Bladder microvascular endothelial cell (primary cell): ENCODE measurements around the gene TBRG1. TPM values are rescaled to one million over a fixed set of nuclear protein-coding genes. Genes with fewer than 3 reads are reported as not detected.

Source experiments
- total RNA-seq: library from RNA; depleted of rRNA; stranded (reverse); fragments of >200 nt; gene quantifications from 2 replicates; pipeline ENCODE4 v1.2.3, GENCODE V29; 2014

Gene TBRG1, protein sequence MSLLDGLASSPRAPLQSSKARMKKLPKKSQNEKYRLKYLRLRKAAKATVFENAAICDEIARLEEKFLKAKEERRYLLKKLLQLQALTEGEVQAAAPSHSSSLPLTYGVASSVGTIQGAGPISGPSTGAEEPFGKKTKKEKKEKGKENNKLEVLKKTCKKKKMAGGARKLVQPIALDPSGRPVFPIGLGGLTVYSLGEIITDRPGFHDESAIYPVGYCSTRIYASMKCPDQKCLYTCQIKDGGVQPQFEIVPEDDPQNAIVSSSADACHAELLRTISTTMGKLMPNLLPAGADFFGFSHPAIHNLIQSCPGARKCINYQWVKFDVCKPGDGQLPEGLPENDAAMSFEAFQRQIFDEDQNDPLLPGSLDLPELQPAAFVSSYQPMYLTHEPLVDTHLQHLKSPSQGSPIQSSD
- 9.7 and 17.3 TPM in 2 replicates for total RNA-seq

DNA sequence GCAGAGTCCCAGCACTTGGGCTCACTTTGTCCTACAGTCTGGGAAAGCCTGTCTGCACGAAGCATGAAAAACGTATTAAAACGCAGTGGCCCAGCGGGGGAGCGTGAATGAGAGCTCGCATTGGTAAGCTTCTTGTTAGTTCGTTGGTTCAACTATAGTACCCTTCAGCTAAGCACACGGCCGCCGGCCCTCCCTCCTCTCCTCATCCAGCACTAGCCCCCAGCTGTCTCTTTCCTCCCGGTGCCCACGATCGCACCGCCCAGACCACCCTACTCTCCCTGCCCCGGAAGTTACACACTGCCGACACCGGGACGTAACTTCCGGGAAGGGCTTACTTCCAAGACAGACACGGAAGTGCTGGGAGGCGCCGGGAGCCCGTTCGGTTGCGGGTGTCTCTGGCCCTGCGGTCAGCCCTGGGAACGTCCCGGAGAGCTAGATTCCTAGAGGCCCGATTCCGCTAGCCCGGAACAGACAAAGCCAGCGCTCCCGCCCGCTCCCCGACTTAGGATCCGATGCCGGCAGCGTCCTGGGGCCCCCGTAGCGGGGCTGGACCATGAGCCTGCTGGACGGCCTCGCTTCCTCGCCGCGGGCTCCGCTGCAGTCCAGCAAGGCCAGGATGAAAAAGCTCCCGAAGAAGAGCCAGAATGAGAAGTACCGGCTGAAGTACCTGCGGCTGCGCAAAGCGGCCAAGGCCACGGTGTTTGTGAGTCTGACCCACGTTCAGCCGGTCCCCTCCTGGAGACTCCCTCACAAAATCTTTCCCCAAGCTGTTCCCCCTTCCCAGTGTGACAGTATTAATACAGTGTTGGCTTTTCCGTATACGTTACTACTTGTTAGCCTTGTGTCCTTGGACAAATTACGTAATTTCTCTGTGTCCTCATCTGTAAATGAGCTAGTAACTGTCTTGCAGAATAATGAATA is at the start of gene TBRG1:
TSS of gene TBRG1 (plus strand) at position 334 of the 921 bp plus-strand sequence. CDS start at position 554, 220 bp downstream.

DNA sequence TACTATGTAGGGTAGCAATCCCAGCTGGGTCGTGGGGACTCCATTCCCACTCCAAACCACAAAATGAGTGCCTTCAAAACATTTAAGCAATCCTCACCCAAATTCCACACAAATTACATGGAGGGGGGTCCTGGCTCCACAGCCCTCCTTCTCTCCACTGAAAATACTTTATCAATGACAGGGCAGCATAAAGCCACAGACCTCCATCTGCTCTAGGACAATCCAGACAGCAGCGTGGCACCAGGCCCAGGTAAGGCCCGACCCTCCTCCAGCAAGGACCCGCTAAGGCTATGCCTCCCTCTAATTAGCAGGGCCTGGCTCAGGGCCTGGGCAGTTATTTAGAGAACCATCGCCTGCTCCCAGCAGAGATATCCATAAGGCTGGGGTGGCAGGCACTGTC is 11.6 kb upstream of the TBRG1 start, which contains the start of gene PANX3:
TSS of gene PANX3 (plus strand) at position 365 of the 400 bp plus-strand sequence. CDS start 129 bp downstream, outside the sequence.

DNA sequence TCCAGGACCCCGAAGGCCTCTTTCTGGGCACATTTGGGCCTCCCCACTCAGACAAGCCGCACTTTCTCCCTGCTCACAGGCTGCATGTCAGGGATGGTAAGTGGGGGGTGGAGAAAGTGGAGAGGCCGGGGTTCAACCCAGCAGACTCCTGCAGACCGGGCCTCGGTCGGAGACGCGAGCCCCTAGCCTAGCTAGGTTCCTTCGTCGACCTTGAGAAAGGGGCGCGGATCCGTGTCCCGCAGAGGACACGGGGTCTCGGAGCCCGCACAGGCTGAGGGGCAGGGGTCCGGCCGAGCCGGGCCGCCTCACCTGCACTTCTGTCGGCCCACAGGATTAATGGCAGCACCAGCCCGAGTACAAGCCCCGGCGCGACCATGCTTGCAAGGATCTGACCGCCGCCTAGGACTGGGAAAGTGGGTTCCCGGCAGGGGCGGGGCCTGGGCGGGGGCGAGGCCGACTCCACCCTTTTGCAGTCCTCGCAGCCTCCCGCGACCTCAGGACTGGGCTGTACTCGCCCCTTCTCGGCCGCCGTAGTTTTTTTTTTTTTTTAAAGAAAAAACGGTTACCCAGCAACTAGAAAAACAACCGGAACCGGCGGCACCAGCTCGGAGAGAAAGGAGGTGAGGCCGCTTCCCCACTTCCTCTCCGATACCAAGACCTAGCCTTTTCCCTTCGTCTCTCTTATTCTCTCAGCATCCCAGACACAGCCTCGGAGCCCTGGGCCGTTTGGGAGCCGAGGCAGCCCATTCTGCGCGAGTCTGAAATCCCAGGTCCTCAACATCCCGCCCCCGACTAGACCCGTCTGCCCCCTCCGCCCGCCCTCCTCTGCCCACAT is 50.9 kb downstream of the TBRG1 start, which contains the start of the genes SIAE and SPA17:
TSS of gene SIAE (minus strand) at position 407 of the 835 bp plus-strand sequence. CDS start at position 376, 31 bp downstream.
TSS of gene SPA17 (plus strand) at position 572 of the 835 bp plus-strand sequence. CDS start 1,361 bp downstream, outside the sequence.

Other genes starting within 250 kb of the TBRG1 start
- not detected in 2 replicates for gene OR8B2, start 238.4 kb upstream of the TBRG1 start, total RNA-seq
- under 0.01 TPM in 1 of 2 replicates, not detected in the other for gene OR8B3, start 223.8 kb upstream of the TBRG1 start, total RNA-seq
- gene OR8B4, start 198.0 kb upstream of the TBRG1 start, total RNA-seq, result not detected in 2 replicates
- gene OR8B8, start 177.2 kb upstream of the TBRG1 start, total RNA-seq, result not detected in 2 replicates
- not detected in 2 replicates for gene OR8B12, start 79.2 kb upstream of the TBRG1 start, total RNA-seq
- not detected in 2 replicates for gene OR8A1, start 52.9 kb upstream of the TBRG1 start, total RNA-seq
- not detected in 2 replicates for gene PANX3, start 11.4 kb upstream of the TBRG1 start, total RNA-seq
- 11.2 and 18.4 TPM in 2 replicates for gene SIAE, start 50.9 kb downstream of the TBRG1 start, total RNA-seq
- gene SPA17, start 51.0 kb downstream of the TBRG1 start, total RNA-seq, result 4.0 and 4.3 TPM in 2 replicates
- gene NRGN, start 117.1 kb downstream of the TBRG1 start, total RNA-seq, result 0.31 and 0.81 TPM in 2 replicates
- 0.44 and 1.1 TPM in 2 replicates for gene VSIG2, start 129.4 kb downstream of the TBRG1 start, total RNA-seq
- gene ESAM, start 139.4 kb downstream of the TBRG1 start, total RNA-seq, result 70.3 and 74.5 TPM in 2 replicates
- 5.0 and 9.3 TPM in 2 replicates for gene MSANTD2, start 177.5 kb downstream of the TBRG1 start, total RNA-seq
- 3.7 and 9.2 TPM in 2 replicates for gene ROBO3, start 242.6 kb downstream of the TBRG1 start, total RNA-seq